Cardiac fibroblast (primary cell): Measurements from ENCODE around the gene PKP2.

Experiments
- DNase-seq, 2 donors: peaks; one replicate each; pipeline versions ENCODE4 v3.0.0 to v3.0.0-alpha.2; 2010; ENCODE audit warnings: low read depth in 2 of 2
- H3K4me3 ChIP-seq, 2 donors: replicated peaks in 1 of 2; 1 replicate in 1 of 2; 2 replicates in 1 of 2; pipeline ENCODE4 v1.5.1; 2011; ENCODE audit warnings: low read depth in 2 of 2, low read length in 2 of 2, mild to moderate bottlenecking in 2 of 2, moderate library complexity in 1 of 2
- CTCF ChIP-seq: IDR thresholded peaks from one replicate; pipeline ENCODE4 v1.5.1; 2011; ENCODE audit warnings: low read depth, mild to moderate bottlenecking, low read length, inconsistent platforms

Gene PKP2

GRCh38 chr12:32896432-32897280 lies at the start of gene PKP2:
Gene PKP2, minus strand, starts transcription at chr12:32896777. Its CDS starts 46 bp downstream, at chr12:32896731.
- H3K4me3 ChIP-seq, result peak within 1 kb of the TSS; percentile 55 to 77
- no peak for TF ChIP-seq CTCF
- DNase-seq, result peak in 1 of 2 donors; percentile 67

- TF ChIP-seq CTCF, result no peak
- H3K4me3 ChIP-seq, result no peak overlapping the region
- peak in 1 of 2 donors; percentile 35 for DNase-seq
Measured at GRCh38 chr12:32944195-32944594, 47.6 kb upstream of the PKP2 start.

- no peak overlapping the region for H3K4me3 ChIP-seq
- no peak for TF ChIP-seq CTCF
- no peak for DNase-seq
Measured at GRCh38 chr12:32939801-32940200, 43.2 kb upstream of the PKP2 start.

GRCh38 chr12:32926963-32927362 lies 30.4 kb upstream of the PKP2 start:
- DNase-seq, result no peak
- no peak for TF ChIP-seq CTCF
- H3K4me3 ChIP-seq, result no peak overlapping the region

- no peak for DNase-seq
- TF ChIP-seq CTCF, result no peak
- H3K4me3 ChIP-seq, result no peak overlapping the region
Measured at GRCh38 chr12:32926356-32926755, 29.8 kb upstream of the PKP2 start.

- TF ChIP-seq CTCF, result no peak
- H3K4me3 ChIP-seq, result no peak overlapping the region
- DNase-seq, result no peak
Measured at GRCh38 chr12:32922546-32923297, 26.1 kb upstream of the PKP2 start.
